H4 (cell line): Measurements from ENCODE around the gene ULK4. TPM values are rescaled to one million over a fixed set of nuclear protein-coding genes. Genes with fewer than 3 reads are reported as not detected.
"Not testable (repeated sequence)": the region's sequence is repeated elsewhere in the genome, so short reads cannot be mapped to it uniquely, and the experiment has no call there.

ENCODE experiments used
- DNase-seq: peaks from one replicate; pipeline ENCODE4 v3.0.0-alpha.2; 2015; ENCODE audit warnings: low spot score
- total RNA-seq: library from RNA; depleted of rRNA; stranded (reverse); fragments of >200 nt; shearing (Covaris generic); gene quantifications from 2 replicates; pipeline ENCODE4 v1.2.3, GENCODE V29; 2014

Gene ULK4
- total RNA-seq, 1 experiment from 2014 or later, result 8.4 TPM

DNA sequence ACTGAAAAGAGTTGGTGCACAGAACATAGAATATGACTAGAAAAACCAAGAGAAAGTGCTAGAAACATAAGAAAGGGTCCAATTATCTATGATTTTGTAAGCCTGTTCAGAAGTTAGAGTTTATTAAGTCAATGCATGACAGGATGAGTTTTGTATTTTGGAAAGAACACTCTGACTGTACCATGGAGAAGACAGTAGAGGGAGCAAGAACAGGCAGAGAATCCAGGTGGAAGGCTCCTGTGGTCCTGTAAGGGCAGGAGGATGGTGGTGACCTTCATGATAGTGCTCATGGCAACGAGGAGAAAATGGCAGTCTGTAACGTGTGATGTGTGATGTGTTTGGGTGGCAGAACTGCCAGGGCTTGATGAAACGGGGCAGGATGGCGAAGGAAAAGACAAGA lies 513.5 kb downstream of the ULK4 start:
- no peak for DNase-seq

DNA sequence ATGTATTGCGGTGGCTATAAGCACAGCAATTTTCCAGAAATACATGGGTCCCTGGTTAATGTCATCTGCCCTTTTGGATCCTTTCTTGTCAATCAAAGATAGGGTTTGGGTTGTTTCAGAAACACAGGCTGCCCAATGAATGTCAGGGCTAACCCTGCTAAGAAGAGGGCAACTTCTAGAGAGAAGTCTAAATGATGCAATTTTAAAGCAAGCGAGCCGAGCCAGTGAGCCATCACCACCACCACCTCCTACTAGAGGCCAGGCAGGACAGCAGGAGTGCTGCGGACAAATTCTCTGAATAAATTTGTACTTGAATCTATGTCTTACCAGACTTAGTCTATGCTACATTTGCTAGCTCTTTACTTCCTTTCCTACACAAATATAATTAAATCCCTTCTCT lies 514.2 kb downstream of the ULK4 start:
- no peak for DNase-seq

DNA sequence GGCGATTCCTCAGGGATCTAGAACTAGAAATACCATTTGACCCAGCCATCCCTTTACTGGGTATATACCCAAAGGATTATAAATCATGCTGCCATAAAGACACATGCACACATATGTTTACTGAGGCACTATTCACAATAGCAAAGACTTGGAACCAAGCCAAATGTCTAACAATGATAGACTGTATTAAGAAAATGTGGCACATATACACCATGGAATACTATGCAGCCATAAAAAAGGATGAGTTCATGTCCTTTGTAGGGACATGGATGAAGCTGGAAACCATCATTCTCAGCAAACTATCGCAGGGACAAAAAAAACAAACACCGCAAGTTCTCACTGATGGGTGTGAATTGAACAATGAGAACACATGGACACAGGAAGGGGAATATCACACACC lies 515.6 kb downstream of the ULK4 start:
- not testable (repeated sequence) for DNase-seq

DNA sequence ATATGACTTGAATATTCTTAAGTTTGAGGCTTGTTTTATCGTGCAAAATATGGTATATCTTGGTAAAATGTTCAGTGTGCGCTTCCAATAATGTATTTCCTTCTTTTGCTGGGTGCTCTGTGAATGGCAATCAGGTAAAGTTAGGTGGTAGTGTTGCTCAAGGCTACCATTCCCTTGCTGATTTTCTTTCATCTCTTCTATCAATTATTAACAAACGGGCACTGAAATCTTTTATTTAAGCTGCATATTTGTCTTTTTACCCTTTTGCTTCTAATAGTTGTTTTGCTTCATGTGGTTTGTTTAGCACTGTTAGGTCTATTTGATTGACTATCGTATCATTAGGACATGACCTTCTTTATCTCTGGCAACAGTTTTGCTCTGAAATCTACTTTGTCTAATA lies 520.3 kb downstream of the ULK4 start:
- DNase-seq, result no peak

DNA sequence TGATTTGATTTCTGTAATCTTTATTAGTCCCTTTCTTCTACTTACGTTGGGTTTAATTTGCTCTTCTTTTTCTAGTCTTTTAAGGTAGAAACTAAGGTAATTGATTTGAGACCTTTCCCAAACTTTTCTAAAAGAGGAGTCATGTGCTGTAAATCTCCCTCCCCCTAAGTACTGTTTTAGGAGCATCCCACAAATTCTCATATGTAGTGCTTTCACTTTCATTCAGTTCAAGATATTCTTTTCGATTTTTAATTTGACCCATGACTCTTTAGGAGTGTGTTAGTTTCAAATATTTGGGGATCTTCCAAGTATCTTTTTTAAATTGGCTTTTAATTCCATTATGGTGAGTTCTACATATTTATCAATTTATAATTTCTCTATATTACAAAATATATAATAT lies 520.8 kb downstream of the ULK4 start:
- DNase-seq, result no peak

DNA sequence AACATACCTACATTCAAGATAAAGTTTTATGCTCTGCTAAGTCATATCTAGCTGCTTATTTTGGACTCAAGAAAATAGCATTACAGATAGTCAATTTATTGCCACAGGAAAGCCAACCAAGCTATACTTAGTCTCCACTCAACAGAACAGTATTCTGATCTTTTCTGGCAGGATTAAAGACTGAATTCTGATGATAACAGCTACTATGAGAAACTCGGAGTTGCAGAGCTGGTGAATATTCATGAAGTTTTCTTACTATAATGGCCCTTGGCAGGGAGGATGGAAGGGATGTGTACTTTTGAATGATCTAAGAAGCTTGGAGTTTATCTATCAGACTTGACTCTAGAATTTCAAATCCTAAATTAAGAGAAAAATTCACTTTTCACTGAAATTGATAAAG lies 524.9 kb downstream of the ULK4 start:
- DNase-seq, result no peak

- DNase-seq, result no peak
Observed at GRCh38 chr3:41434781-41435180, 527.1 kb downstream of the ULK4 start.

- no peak for DNase-seq
Observed at GRCh38 chr3:41431386-41431785, 530.5 kb downstream of the ULK4 start.

DNA sequence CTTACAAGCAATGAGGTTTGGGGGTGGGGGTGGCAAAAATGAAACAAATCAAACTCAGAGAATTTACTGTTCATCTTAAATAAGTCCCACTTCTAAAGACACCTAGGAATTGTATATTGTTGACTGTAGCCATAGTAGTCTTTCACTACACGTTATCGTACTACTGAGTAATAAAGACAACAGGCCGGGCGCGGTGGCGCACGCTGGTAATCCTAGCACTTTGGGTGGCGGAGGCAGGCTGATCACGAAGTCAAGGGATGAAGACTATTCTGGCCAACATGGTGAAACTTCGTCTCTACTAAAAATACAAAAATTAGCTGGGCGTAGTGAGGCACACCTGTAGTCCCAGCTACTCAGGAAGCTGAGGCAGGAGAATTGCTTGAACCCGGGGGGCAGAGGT lies 531.0 kb downstream of the ULK4 start:
- no peak for DNase-seq

DNA sequence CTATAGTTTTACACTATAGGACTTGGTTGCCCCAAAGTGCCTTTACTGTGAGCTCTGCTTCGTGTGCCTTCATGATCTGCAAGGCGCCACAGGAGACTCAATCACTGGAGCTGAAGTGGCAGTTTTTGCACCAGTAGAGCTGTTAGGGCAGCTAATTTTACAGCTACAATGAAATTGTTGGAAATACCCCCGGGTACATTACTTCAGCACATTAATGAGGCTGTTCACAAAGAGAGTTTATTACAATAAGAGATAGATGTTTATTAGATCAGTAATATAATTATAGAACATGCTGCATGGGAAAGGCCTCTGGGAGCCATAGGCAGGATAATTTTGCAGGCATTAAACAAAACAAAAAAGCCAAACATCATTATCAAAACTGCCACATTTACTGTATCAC lies 531.5 kb downstream of the ULK4 start:
- no peak for DNase-seq

DNA sequence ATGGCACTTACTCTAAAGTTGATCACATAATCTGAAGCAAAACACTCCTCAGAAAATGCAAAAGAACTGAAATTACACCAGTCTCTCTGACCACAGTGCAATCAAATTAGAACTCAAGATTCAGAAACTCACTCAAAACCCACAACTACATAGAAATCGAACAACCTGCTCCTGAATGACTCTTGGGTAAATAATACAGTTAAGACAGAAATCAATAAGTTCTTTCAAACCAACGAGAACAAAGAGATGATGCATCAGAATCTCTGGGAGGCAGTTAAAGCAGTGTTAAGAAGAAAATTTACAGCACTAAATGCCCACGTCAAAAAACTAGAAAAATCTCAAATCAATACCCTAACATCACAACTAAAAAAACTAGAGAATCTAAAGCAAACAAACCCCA lies 535.4 kb downstream of the ULK4 start:
- DNase-seq, result no peak

- DNase-seq, result no peak
Observed at GRCh38 chr3:41424543-41425300, 537.2 kb downstream of the ULK4 start.

DNA sequence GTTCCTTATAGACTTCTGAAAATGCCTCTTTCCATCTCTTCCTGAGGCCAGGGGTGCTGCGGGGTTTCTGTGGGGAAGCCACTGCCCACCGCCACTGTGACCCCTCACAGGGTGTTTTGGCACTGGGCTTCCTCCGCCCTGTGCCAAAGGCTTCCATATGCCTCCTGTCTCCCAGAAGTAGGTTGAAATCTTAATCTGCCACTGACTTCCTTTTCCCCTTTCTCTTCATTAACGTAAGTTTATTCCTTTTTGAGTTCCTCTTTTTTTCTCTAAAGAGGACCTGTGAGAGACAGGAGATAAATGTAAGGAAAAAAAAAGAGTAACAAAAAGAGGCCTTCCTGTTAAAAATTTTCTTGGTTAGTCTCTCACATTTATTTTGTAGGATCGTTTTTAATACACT lies 542.1 kb downstream of the ULK4 start:
- DNase-seq, result no peak

DNA sequence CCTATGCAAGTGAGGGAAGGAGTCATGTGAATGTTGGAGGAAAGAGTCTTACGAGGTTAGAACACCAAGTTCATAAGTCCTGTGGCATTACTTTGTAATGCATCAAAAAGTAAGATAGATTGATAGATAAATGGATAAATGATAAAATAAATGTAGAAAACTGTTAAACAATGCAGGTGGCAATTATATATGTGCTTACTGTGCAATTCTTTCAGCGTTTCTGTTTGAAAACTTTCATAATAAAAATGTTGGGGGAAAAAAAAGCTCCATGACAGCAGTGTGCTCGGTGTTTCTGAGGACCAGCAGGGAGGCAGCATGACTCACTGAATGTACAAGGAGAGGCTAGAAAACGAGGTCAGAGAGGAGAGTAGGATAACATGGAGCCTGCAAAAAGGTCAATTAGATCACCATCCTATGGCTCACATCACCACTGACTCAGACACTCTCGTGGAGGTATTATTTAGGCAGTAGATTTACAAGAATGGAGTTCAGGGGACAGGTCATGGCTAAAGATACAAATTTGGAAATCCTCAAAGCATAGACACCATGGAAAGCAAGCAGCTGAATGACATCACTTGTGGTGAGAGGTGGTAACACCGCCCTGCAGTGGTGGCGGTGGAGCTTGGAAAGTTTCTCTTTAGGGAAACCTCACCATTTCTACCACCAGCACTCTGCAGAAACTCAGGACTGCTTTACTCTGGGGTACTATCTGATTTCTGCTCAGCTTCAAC lies 542.8 kb downstream of the ULK4 start:
- DNase-seq, result peak; percentile 29

DNA sequence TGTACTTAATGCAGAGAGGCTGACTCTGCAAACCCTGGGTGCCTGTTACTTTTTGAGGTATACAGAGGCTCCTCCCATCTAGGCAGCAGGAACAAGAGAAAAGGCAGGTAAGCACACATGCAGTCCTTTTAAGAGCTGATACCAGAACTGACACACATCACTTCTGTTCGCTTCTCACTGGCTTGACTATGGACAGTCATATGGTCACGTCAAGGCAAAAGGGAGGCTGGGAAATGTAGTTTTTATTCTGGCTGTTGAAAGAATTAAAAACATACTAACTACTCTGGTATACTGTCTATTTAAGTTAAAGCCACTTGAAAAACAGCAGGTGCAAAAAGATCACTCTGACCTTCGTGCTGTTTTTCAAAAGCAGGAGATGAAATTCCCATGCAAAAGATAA lies 544.3 kb downstream of the ULK4 start:
- DNase-seq, result no peak

DNA sequence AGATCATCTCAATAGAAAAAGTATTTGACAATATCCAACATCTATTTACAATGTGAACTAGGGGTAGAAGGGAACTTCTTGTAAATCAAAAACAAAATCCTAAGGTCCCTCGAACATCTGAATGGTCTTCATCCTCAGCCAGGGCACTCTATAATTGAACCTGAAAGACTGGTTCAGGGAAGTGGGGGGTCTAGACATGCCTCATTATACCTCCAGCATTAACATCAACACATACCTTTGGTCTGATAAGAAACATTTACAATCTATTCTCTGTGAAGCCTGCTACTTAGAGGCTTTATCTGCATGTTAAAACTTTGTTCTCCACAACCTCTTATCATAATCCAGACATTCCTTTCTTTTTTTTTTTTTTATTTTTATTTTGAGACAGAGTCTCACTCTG lies 550.8 kb downstream of the ULK4 start:
- DNase-seq, result no peak

GRCh38 chr3:41405466-41405865 lies 556.4 kb downstream of the ULK4 start:
- DNase-seq, result no peak

DNA sequence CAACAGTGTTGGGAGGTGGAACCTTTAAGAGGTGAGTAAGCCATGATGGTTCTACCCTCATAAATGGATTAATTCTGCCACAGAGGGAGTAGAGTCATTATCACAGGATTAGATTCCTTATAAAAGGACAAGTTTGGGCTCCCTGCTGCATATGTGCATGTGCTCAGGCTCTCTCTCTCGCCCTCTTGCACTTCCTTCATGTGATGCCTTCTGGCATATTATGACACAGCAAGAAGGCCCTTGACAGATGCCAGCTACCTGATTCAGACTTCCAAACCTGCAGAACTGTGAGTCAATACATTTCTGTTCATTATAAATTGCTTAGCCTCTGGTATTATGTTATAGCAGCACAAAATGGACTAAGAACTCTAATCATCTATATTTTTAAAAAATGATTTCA lies 557.3 kb downstream of the ULK4 start:
- no peak for DNase-seq

DNA sequence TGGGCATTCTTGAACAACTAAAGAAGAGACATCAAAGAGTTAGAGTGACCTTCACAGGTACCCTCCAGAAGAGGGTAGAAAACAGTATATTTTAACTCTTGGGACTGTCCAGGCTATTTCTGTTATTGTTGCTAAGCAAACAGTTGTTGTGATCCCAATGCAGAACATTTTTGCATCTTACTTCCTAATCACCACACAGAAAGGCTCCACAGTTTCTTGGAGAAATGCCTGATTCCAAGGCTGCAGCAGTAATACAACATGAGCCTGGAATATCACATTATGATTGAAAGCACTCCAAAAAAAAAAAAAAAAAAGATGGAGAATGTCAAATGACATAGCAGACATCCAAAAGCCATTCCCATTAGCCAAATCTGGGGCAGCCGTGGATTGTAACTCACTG lies 567.0 kb downstream of the ULK4 start:
- no peak for DNase-seq

GRCh38 chr3:41370765-41371535 lies 591.0 kb downstream of the ULK4 start:
- DNase-seq, result not testable (repeated sequence)

- no peak for DNase-seq
Observed at GRCh38 chr3:41370307-41370706, 591.6 kb downstream of the ULK4 start.

- DNase-seq, result no peak
Observed at GRCh38 chr3:41369838-41370237, 592.1 kb downstream of the ULK4 start.

- no peak for DNase-seq
Observed at GRCh38 chr3:41365973-41366372, 595.9 kb downstream of the ULK4 start.
